ENCODE results near the gene S1PR4.

Gene S1PR4

GRCh38 chr19:3225677-3226093, 47.1 kb downstream of the S1PR4 start:
- DNase-seq, result no peak

- no peak for DNase-seq
Observed at GRCh38 chr19:3227054-3227626, 48.6 kb downstream of the S1PR4 start.

- no peak for DNase-seq
Observed at GRCh38 chr19:3229346-3229743, 50.8 kb downstream of the S1PR4 start.
